SK-N-SH (cell line): ENCODE data around the gene LAIR2. TPM values are rescaled to one million over a fixed set of nuclear protein-coding genes. Genes with fewer than 3 reads are reported as not detected.

Experiments used
- CTCF ChIA-PET: fragments of 300-600, 350-600 bp; formaldehyde crosslinking; extraction: SDS; loops from one replicate; lab custom pipeline; 2021; lab: Yijun Ruan, JAX
- POLR2A ChIA-PET: fragments of 350-600 bp; sonication (Branson Sonifier 250); formaldehyde crosslinking; extraction: SDS; loops from one replicate; lab custom pipeline; 2020; ENCODE audit warnings: antibody characterized with exemption, inconsistent platforms; lab: Yijun Ruan, JAX
- DNase-seq: peaks from one replicate; pipeline ENCODE4 v3.0.0; 2012
- H2AFZ ChIP-seq: fragments of 200-600 bp; sonication (generic); 2 replicates; pipeline ENCODE4 v1.8.1; 2016; ENCODE audit warnings: antibody characterized with exemption, mild to moderate bottlenecking, low read depth
- H3F3A ChIP-seq: fragments of 200-600 bp; sonication (generic); replicated peaks from 2 replicates; pipeline ENCODE3; 2016; ENCODE audit warnings: antibody characterized with exemption, mild to moderate bottlenecking; ENCODE audit not compliant: insufficient read depth
- H3K27ac ChIP-seq, 2 experiments: fragments of 200-500 bp in 1 of 2; fragments of 200-600 bp in 1 of 2; sonication (Bioruptor generic) in 1 of 2; sonication (generic), shearing (Covaris generic) in 1 of 2; 2 replicates each; pipeline versions ENCODE4 v1.5.1 to v1.6.1; 2014 to 2016; ENCODE audit warnings: low read depth in 2 of 2, inconsistent platforms in 1 of 2, low read length in 1 of 2, mild to moderate bottlenecking in 1 of 2, mixed read lengths in 1 of 2
- H3K27me3 ChIP-seq: fragments of 200-600 bp; sonication (generic), shearing (Covaris generic); 2 replicates; pipeline ENCODE4 v1.6.1; 2016; ENCODE audit warnings: mixed run types; ENCODE audit not compliant: insufficient read depth
- H3K36me3 ChIP-seq, 2 experiments: fragments of 200-500 bp in 1 of 2; fragments of 200-600 bp in 1 of 2; sonication (Bioruptor generic) in 1 of 2; sonication (generic) in 1 of 2; replicated peaks in 1 of 2; 2 replicates each; pipeline versions ENCODE3 to v1.5.1; 2014 to 2016; ENCODE audit warnings: low read length in 1 of 2, mild to moderate bottlenecking in 1 of 2; ENCODE audit not compliant: insufficient read depth in 2 of 2, control insufficient read depth in 1 of 2
- H3K4me1 ChIP-seq, 2 experiments: fragments of 200-500 bp in 1 of 2; fragments of 200-600 bp in 1 of 2; sonication (Bioruptor generic) in 1 of 2; sonication (generic), shearing (Covaris generic) in 1 of 2; 2 replicates each; pipeline versions ENCODE4 v1.5.1 to v1.6.1; 2014 to 2016; ENCODE audit warnings: low read depth in 1 of 2, low read length in 1 of 2, mixed run types in 1 of 2; ENCODE audit not compliant: insufficient read depth in 2 of 2, control insufficient read depth in 1 of 2
- H3K4me2 ChIP-seq: fragments of 200-600 bp; sonication (generic), shearing (Covaris generic); 2 replicates; pipeline ENCODE4 v1.6.1; 2017; ENCODE audit warnings: mixed run types
- H3K4me3 ChIP-seq, 2 experiments: fragments of 200-500 bp in 1 of 2; fragments of 200-600 bp in 1 of 2; sonication (Bioruptor generic) in 1 of 2; sonication (generic), shearing (Covaris generic) in 1 of 2; 2 replicates each; pipeline versions ENCODE4 v1.5.1 to v1.8.1; 2014 to 2016; ENCODE audit warnings: low read depth in 2 of 2, inconsistent platforms in 1 of 2, low read length in 1 of 2, mild to moderate bottlenecking in 1 of 2, mixed read lengths in 1 of 2, moderate library complexity in 1 of 2
- H3K79me2 ChIP-seq: fragments of 200-600 bp; sonication (generic); 2 replicates; pipeline ENCODE4 v1.8.1; 2017; ENCODE audit warnings: mild to moderate bottlenecking; ENCODE audit not compliant: insufficient read depth
- H3K9ac ChIP-seq: fragments of 200-600 bp; sonication (generic); 2 replicates; pipeline ENCODE4 v1.6.1; 2017; ENCODE audit warnings: mixed run types
- H3K9me2 ChIP-seq: fragments of 200-600 bp; sonication (generic); 2 replicates; pipeline ENCODE4 v1.6.1; 2017; ENCODE audit warnings: mixed run types
- H3K9me3 ChIP-seq: fragments of 200-600 bp; sonication (generic); 2 replicates; pipeline ENCODE4 v1.6.1; 2017; ENCODE audit warnings: mixed run types, mild to moderate bottlenecking, moderate library complexity
- H4K20me1 ChIP-seq: fragments of 200-600 bp; sonication (generic); 2 replicates; pipeline ENCODE4 v1.6.1; 2017; ENCODE audit warnings: mild to moderate bottlenecking, mixed run types; ENCODE audit not compliant: insufficient read depth
- CHD2 ChIP-seq: fragments of 150-350 bp; IDR thresholded peaks from 2 replicates; pipeline ENCODE4 v1.6.1; 2018; ENCODE audit warnings: low read length; ENCODE audit not compliant: partially characterized antibody
- FOSL2 ChIP-seq: IDR thresholded peaks from 2 replicates; pipeline ENCODE4 v1.4.0; 2012; ENCODE audit warnings: low read depth, mild to moderate bottlenecking, moderate library complexity, borderline replicate concordance
- GABPA ChIP-seq: IDR thresholded peaks from 2 replicates; pipeline ENCODE4 v1.4.0; 2012; ENCODE audit warnings: low read depth, mild to moderate bottlenecking
- JUND ChIP-seq: IDR thresholded peaks from 2 replicates; pipeline ENCODE4 v1.4.0; 2012
- RAD21 ChIP-seq: IDR thresholded peaks from 2 replicates; pipeline ENCODE4 v1.6.1; 2012; ENCODE audit warnings: mild to moderate bottlenecking, low read length
- RCOR1 ChIP-seq: fragments of 150-350 bp; IDR thresholded peaks from 2 replicates; pipeline ENCODE4 v1.6.1; 2017; ENCODE audit warnings: antibody characterized with exemption, low read length
- RXRA ChIP-seq: IDR thresholded peaks from 2 replicates; pipeline ENCODE4 v1.4.0; 2012; ENCODE audit warnings: low read depth, mild to moderate bottlenecking, borderline replicate concordance
- SMC3 ChIP-seq: IDR thresholded peaks from 2 replicates; pipeline ENCODE4 v1.6.1; 2012; ENCODE audit warnings: low read depth, low read length, improper control_type of control experiment
- TCF12 ChIP-seq: IDR thresholded peaks from 2 replicates; pipeline ENCODE4 v1.4.0; 2012
- TEAD4 ChIP-seq: IDR thresholded peaks from 2 replicates; pipeline ENCODE4 v1.4.0; 2012; ENCODE audit warnings: mild to moderate bottlenecking, borderline replicate concordance; ENCODE audit not compliant: insufficient read depth
- WGBS: methylation state at CpG from one replicate; pipeline ENCODE4 v1.1.6; 2017; ENCODE audit warnings: low lambda C conversion rate; 5-methylcytosine and 5-hydroxymethylcytosine counted together
- polyA plus RNA-seq, 3 experiments: library from polyadenylated mRNA; depleted of rRNA; stranded (reverse); fragments of >200 nt; gene quantifications; 2 replicates each; pipeline ENCODE4 v1.2.3, GENCODE V29; 2012
- TF ChIP-seq, protein P1 (sequence below): IDR thresholded peaks from 2 replicates; pipeline ENCODE4; 2012
- TF ChIP-seq, protein P2 (sequence below): IDR thresholded peaks from 2 replicates; pipeline ENCODE4 v1.4.0; 2012; ENCODE audit warnings: low read depth
- TF ChIP-seq, protein P3 (sequence below): fragments of 150-350 bp; IDR thresholded peaks from 2 replicates; pipeline ENCODE4 v1.6.1; 2016; ENCODE audit warnings: mild to moderate bottlenecking, low read depth, low read length
- TF ChIP-seq, protein P4 (sequence below): IDR thresholded peaks from 2 replicates; pipeline ENCODE4 v1.4.0; 2012; ENCODE audit warnings: low read depth, borderline replicate concordance
- TF ChIP-seq, protein P5 (sequence below): fragments of 200-600 bp; sonication (generic); IDR thresholded peaks from 2 replicates; pipeline ENCODE4 v1.6.1; 2017; ENCODE audit warnings: antibody characterized with exemption, mild to moderate bottlenecking, moderate library complexity
- TF ChIP-seq, protein P6 (sequence below): IDR thresholded peaks from 2 replicates; pipeline ENCODE4 v1.6.1; 2012; ENCODE audit warnings: mild to moderate bottlenecking, low read depth, low read length, moderate library complexity

The LAIR2 gene
- polyA plus RNA-seq, 1 of the 3 experiments (the other 2 are of a cell fraction), result not detected

DNA sequence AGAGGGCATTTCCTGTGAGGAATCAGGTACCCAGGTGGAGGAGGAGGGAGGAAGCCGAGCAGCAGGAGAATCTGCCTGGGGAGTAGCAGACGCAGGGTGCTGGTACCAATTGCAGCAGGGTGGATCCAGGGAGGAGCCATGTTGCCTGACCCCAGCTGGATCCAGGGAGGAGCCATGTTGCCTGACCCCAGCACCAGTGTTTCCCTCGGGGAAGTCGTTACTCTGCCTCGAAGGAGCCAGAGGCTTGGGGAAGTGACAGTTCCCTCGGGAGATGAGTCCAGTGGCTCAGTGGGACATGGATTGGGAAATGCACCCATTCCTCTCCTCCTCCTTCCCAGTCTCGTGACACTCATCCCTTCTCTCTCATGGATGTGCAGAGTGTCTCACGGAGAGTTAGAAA is 31.5 kb downstream of the LAIR2 start (continued):
- no peak for TF ChIP-seq RCOR1
- TF ChIP-seq, protein P1, sequence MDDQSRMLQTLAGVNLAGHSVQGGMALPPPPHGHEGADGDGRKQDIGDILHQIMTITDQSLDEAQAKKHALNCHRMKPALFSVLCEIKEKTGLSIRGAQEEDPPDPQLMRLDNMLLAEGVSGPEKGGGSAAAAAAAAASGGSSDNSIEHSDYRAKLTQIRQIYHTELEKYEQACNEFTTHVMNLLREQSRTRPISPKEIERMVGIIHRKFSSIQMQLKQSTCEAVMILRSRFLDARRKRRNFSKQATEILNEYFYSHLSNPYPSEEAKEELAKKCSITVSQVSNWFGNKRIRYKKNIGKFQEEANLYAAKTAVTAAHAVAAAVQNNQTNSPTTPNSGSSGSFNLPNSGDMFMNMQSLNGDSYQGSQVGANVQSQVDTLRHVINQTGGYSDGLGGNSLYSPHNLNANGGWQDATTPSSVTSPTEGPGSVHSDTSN, result no peak
- TF ChIP-seq SMC3, result no peak

DNA sequence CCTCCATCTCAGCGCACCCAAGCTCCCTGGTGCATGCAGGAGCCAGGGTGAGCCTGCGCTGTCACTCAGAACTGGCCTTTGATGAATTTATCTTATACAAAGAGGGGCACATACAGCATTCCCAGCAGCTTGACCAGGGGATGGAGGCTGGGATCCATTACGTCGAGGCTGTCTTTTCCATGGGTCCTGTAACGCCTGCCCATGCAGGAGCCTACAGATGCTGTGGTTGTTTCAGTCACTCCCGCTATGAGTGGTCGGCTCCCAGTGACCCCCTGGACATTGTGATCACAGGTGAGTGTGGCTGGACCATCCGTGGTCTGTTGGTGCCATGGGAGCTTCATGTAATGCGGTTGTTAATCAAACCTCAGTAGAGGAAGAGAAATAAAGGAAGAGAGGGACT is 33.0 kb downstream of the LAIR2 start:
- no peaks in the 10 kb centered on the region for H3K4me1 ChIP-seq
- no peaks in the 10 kb centered on the region for H3K9me2 ChIP-seq
- H3K79me2 ChIP-seq, result no peaks in the 10 kb centered on the region
- no peaks in the 10 kb centered on the region for H3F3A ChIP-seq
- TF ChIP-seq, protein P2, sequence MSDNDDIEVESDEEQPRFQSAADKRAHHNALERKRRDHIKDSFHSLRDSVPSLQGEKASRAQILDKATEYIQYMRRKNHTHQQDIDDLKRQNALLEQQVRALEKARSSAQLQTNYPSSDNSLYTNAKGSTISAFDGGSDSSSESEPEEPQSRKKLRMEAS, result no peak
- TF ChIP-seq, protein P3, sequence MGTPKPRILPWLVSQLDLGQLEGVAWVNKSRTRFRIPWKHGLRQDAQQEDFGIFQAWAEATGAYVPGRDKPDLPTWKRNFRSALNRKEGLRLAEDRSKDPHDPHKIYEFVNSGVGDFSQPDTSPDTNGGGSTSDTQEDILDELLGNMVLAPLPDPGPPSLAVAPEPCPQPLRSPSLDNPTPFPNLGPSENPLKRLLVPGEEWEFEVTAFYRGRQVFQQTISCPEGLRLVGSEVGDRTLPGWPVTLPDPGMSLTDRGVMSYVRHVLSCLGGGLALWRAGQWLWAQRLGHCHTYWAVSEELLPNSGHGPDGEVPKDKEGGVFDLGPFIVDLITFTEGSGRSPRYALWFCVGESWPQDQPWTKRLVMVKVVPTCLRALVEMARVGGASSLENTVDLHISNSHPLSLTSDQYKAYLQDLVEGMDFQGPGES, result no peak
- TF ChIP-seq FOSL2, result no peak
- TF ChIP-seq RXRA, result no peak
- TF ChIP-seq, protein P4, sequence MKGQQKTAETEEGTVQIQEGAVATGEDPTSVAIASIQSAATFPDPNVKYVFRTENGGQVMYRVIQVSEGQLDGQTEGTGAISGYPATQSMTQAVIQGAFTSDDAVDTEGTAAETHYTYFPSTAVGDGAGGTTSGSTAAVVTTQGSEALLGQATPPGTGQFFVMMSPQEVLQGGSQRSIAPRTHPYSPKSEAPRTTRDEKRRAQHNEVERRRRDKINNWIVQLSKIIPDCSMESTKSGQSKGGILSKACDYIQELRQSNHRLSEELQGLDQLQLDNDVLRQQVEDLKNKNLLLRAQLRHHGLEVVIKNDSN, result no peak
- TF ChIP-seq GABPA, result no peak
- TF ChIP-seq, protein P1, result no peak
- no peak for TF ChIP-seq RAD21
- no peak for TF ChIP-seq JUND
- TF ChIP-seq CHD2, result no peak
- no peak overlapping the region for H3K27ac ChIP-seq
- H2AFZ ChIP-seq, result no peak overlapping the region
- H4K20me1 ChIP-seq, result no peaks in the 10 kb centered on the region
- POLR2A ChIA-PET, result no interaction called here
- CTCF ChIA-PET, result no interaction called here
- H3K9ac ChIP-seq, result no peak overlapping the region
- peaks cover 56% of the 10 kb centered on the region for H3K27me3 ChIP-seq
- no peaks in the 10 kb centered on the region for H3K9me3 ChIP-seq
- WGBS, result 5% methylated on average over 9 of the region's 9 CpGs
- H3K36me3 ChIP-seq, result no peaks in the 10 kb centered on the region
- DNase-seq, result no peak
- H3K4me2 ChIP-seq, result no peak overlapping the region
- H3K4me3 ChIP-seq, result no peak overlapping the region

DNA sequence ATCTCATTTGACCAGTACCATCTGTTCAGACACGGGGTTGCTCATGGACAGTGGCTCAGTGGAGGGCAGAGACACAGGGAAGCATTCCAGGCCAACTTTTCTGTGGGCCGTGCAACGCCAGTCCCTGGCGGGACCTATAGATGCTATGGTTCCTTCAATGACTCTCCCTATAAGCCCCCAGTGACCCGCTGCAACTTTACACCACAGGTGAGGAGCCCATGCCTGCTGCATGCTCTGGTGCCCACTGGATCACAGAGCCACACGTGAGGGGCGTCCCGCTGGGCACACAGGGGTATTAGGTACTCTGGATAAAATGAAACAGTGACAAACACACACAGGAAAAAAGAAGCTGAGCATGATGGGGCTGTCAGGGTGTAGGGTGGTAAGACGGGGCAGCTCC is 34.3 kb downstream of the LAIR2 start:
- WGBS, result under 1% methylated on average over 9 of the region's 9 CpGs
- no peaks in the 10 kb centered on the region for H3K4me1 ChIP-seq
- no peak overlapping the region for H2AFZ ChIP-seq
- H3K79me2 ChIP-seq, result no peaks in the 10 kb centered on the region
- H3K27ac ChIP-seq, result no peak overlapping the region
- no peak overlapping the region for H3K4me2 ChIP-seq
- no peak overlapping the region for H3K9ac ChIP-seq
- H3K9me3 ChIP-seq, result no peaks in the 10 kb centered on the region
- no peaks in the 10 kb centered on the region for H3F3A ChIP-seq
- no peak overlapping the region for H3K4me3 ChIP-seq
- CTCF ChIA-PET, result no interaction called here
- no peaks in the 10 kb centered on the region for H3K36me3 ChIP-seq
- no peaks in the 10 kb centered on the region for H3K9me2 ChIP-seq
- POLR2A ChIA-PET, result no interaction called here
- no peaks in the 10 kb centered on the region for H4K20me1 ChIP-seq
- H3K27me3 ChIP-seq, result peaks cover 50% of the 10 kb centered on the region
- DNase-seq, result no peak
- TF ChIP-seq TCF12, result no peak
- TF ChIP-seq, protein P5, sequence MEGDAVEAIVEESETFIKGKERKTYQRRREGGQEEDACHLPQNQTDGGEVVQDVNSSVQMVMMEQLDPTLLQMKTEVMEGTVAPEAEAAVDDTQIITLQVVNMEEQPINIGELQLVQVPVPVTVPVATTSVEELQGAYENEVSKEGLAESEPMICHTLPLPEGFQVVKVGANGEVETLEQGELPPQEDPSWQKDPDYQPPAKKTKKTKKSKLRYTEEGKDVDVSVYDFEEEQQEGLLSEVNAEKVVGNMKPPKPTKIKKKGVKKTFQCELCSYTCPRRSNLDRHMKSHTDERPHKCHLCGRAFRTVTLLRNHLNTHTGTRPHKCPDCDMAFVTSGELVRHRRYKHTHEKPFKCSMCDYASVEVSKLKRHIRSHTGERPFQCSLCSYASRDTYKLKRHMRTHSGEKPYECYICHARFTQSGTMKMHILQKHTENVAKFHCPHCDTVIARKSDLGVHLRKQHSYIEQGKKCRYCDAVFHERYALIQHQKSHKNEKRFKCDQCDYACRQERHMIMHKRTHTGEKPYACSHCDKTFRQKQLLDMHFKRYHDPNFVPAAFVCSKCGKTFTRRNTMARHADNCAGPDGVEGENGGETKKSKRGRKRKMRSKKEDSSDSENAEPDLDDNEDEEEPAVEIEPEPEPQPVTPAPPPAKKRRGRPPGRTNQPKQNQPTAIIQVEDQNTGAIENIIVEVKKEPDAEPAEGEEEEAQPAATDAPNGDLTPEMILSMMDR, result no peak
- no peak for TF ChIP-seq CHD2
- TF ChIP-seq, protein P2, result no peak
- TF ChIP-seq, protein P6, sequence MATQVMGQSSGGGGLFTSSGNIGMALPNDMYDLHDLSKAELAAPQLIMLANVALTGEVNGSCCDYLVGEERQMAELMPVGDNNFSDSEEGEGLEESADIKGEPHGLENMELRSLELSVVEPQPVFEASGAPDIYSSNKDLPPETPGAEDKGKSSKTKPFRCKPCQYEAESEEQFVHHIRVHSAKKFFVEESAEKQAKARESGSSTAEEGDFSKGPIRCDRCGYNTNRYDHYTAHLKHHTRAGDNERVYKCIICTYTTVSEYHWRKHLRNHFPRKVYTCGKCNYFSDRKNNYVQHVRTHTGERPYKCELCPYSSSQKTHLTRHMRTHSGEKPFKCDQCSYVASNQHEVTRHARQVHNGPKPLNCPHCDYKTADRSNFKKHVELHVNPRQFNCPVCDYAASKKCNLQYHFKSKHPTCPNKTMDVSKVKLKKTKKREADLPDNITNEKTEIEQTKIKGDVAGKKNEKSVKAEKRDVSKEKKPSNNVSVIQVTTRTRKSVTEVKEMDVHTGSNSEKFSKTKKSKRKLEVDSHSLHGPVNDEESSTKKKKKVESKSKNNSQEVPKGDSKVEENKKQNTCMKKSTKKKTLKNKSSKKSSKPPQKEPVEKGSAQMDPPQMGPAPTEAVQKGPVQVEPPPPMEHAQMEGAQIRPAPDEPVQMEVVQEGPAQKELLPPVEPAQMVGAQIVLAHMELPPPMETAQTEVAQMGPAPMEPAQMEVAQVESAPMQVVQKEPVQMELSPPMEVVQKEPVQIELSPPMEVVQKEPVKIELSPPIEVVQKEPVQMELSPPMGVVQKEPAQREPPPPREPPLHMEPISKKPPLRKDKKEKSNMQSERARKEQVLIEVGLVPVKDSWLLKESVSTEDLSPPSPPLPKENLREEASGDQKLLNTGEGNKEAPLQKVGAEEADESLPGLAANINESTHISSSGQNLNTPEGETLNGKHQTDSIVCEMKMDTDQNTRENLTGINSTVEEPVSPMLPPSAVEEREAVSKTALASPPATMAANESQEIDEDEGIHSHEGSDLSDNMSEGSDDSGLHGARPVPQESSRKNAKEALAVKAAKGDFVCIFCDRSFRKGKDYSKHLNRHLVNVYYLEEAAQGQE, result no peak
- no peak for TF ChIP-seq TEAD4
